PFSK-1 (cell line): ENCODE measurements around the gene LTC4S.

Experiments used
- FOXP2 ChIP-seq: optimal IDR thresholded peaks from 2 replicates; pipeline ENCODE3; 2011; ENCODE audit warnings: borderline replicate concordance, control low read depth, inconsistent platforms; ENCODE audit not compliant: insufficient read depth; ENCODE audit errors: extremely low read length, extremely low read depth
- POLR2AphosphoS5 ChIP-seq: IDR thresholded peaks from 2 replicates; pipeline ENCODE4 v1.6.1; 2012; ENCODE audit warnings: low read depth, mild to moderate bottlenecking, control low read depth, low read length, moderate library complexity
- SIN3A ChIP-seq: IDR thresholded peaks from 2 replicates; pipeline ENCODE4 v1.6.1; 2012; ENCODE audit warnings: mild to moderate bottlenecking, low read length, moderate library complexity, borderline replicate concordance; ENCODE audit not compliant: insufficient read depth
- TAF1 ChIP-seq: IDR thresholded peaks from 2 replicates; pipeline ENCODE4 v1.6.1; 2012; ENCODE audit warnings: low read length, control low read depth, borderline replicate concordance; ENCODE audit not compliant: insufficient read depth
- TF ChIP-seq, protein P1 (sequence below), 2 experiments: IDR thresholded peaks; 2 replicates each; pipeline versions ENCODE4 v1.6.1 to v1.8.0; 2011 to 2012; ENCODE audit warnings: low read depth in 2 of 2, low read length in 2 of 2, control low read depth in 1 of 2, inconsistent platforms in 1 of 2, mild to moderate bottlenecking in 1 of 2, moderate library complexity in 1 of 2; ENCODE audit not compliant: insufficient read depth in 1 of 2

LTC4S gene

DNA sequence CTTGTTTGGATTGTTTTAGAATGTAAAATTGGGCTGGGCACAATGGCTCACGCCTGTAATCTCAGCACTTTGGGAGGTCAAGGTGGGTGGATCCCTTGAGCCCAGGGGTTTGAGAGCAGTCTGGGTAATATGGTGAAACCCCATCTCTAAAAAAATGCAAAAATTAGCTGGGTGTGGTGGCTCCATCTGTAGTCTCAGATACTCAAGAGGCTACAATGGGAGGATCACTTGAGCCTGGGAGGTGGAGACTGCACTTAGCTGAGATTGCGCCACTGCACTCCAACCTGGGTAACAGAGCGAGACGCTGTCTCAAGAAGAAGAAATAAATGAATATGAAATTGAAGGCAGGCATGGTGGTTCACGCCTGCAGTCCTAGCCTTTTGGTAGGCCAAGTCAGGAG lies 39.8 kb upstream of the LTC4S start:
- TF ChIP-seq TAF1 (no peak), SIN3A (no peak), POLR2AphosphoS5 (no peak), FOXP2 (no peak)
- TF ChIP-seq, protein P1, sequence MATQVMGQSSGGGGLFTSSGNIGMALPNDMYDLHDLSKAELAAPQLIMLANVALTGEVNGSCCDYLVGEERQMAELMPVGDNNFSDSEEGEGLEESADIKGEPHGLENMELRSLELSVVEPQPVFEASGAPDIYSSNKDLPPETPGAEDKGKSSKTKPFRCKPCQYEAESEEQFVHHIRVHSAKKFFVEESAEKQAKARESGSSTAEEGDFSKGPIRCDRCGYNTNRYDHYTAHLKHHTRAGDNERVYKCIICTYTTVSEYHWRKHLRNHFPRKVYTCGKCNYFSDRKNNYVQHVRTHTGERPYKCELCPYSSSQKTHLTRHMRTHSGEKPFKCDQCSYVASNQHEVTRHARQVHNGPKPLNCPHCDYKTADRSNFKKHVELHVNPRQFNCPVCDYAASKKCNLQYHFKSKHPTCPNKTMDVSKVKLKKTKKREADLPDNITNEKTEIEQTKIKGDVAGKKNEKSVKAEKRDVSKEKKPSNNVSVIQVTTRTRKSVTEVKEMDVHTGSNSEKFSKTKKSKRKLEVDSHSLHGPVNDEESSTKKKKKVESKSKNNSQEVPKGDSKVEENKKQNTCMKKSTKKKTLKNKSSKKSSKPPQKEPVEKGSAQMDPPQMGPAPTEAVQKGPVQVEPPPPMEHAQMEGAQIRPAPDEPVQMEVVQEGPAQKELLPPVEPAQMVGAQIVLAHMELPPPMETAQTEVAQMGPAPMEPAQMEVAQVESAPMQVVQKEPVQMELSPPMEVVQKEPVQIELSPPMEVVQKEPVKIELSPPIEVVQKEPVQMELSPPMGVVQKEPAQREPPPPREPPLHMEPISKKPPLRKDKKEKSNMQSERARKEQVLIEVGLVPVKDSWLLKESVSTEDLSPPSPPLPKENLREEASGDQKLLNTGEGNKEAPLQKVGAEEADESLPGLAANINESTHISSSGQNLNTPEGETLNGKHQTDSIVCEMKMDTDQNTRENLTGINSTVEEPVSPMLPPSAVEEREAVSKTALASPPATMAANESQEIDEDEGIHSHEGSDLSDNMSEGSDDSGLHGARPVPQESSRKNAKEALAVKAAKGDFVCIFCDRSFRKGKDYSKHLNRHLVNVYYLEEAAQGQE (IDR thresholded peaks at IDR 0.05; ENCODE audit: insufficient read depth in 1 of 2, low read depth in 2 of 2, low read length in 2 of 2) = no peak

DNA sequence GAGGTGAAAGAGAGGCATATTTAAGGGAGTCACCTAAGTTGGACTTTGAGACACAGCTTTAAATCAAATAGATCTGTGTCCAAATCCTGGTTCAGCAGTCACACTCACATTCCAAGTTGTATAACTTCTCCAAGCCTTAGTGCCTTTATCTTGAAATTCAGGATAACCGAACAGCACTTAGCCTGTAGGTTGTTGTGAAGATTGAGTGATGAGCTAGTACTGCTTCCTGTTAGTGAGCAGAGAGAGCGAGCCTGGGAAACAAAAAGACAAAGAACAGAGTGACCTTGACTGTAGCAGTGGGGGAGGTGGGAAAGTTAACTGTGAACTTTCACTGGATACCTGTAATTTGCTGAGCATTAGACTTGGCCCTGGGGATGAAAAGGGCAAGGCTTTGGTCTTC lies 38.8 kb upstream of the LTC4S start:
- TF ChIP-seq, protein P1 (IDR thresholded peaks at IDR 0.05; ENCODE audit: insufficient read depth in 1 of 2, low read depth in 2 of 2, low read length in 2 of 2) = no peak
- TF ChIP-seq SIN3A = no peak
- no peak for TF ChIP-seq TAF1
- TF ChIP-seq FOXP2 = no peak
- TF ChIP-seq POLR2AphosphoS5 = no peak

DNA sequence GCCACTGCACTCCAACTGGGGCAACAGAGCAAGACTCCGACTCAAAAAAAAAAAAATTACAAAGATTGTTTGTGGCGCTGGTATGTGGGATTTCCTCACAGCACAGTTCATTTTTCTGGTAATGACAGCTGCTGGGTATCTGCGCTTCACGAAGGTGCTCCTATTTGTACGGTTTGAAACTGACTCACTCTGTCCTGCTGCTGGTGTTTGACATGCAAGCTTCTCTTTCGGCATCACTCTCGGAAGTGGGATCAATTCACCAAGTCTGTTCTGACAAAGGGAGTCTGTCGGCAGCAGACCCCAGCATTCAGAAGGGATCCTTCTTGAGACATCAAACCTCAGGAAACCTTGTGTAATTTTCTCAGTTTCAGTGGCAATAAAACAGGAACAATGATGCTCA lies 34.8 kb upstream of the LTC4S start:
- TF ChIP-seq, protein P1 (IDR thresholded peaks at IDR 0.05; ENCODE audit: insufficient read depth in 1 of 2, low read depth in 2 of 2, low read length in 2 of 2) = no peak
- no peak for TF ChIP-seq POLR2AphosphoS5
- no peak for TF ChIP-seq TAF1
- no peak for TF ChIP-seq SIN3A
- TF ChIP-seq FOXP2 = no peak

DNA sequence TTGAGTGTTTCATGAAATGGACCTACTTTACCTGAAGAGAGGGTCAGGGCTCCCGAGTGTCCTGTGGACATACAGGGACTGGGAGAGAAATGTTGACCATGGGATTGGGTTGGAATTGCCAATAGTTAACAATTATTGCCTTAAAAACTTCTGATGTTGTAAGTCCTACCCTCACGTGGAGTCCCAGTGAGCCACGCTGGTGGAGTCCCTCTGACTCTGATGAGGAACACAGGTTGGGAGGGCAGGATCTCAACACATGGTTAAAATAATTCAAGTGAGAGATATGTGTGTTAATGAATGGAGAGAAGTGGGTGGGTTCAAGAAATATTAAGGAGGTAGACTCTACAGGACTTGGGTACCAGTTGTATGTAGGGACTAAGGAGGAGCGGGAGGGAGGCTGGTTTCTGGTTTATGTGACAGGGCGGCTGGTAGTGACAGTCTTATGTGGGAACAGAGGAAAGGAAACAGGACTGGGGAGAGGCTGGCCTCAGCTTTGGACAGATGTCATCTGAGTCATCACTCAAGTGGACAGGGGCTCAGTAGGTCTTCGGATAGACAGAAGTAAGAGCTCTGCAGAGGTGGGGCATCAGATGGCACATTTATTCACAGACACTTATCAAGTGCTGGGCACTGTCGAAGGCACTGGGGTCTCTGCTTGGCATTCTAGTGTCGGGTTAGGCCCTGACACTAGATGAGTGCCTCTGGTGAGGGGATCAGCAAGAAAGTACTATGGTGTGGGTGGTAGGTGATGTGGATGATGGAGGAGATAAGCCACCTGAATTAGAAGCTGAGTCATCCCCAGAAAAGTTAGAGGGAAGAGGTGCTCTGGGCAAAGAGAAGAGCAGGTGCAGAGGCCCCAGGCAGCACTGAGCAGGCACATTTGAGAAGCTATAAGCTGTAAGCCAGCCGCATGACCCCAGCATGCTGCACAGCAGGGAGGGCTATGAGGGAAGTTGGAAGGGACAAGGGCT lies 33.9 kb upstream of the LTC4S start:
- TF ChIP-seq, protein P1 (IDR thresholded peaks at IDR 0.05; ENCODE audit: insufficient read depth in 1 of 2, low read depth in 2 of 2, low read length in 2 of 2) = no peak
- TF ChIP-seq SIN3A (no peak), FOXP2 (no peak), POLR2AphosphoS5 (no peak), TAF1 (no peak)
